CD4-positive, alpha-beta T cell treated with Interleukin-21 for 1 hour (primary cell): ENCODE measurements around the gene EDRF1.
"Not testable (repeated sequence)": the region's sequence is repeated elsewhere in the genome, so short reads cannot be mapped to it uniquely, and the experiment has no call there.

Experiments
- DNase-seq: peaks from one replicate; pipeline ENCODE4 v3.0.0-alpha.2; 2020

Gene EDRF1

GRCh38 chr10:125707541-125708468 lies 11.7 kb upstream of the EDRF1 start:
- DNase-seq, result no peak

- DNase-seq, result no peak
These were observed 10.5 kb upstream of the EDRF1 start for GRCh38 chr10:125708971-125709503.

GRCh38 chr10:125709553-125710474 lies 9.7 kb upstream of the EDRF1 start:
- no peak for DNase-seq

GRCh38 chr10:125711110-125711750 lies 8.3 kb upstream of the EDRF1 start:
- no peak for DNase-seq

- not testable (repeated sequence) for DNase-seq
These were observed 4.8 kb upstream of the EDRF1 start for GRCh38 chr10:125714728-125715127.

- DNase-seq, result no peak
These were observed 483 bp downstream of the EDRF1 start for GRCh38 chr10:125720002-125720382.

- DNase-seq, result no peak
These were observed 1.5 kb downstream of the EDRF1 start for GRCh38 chr10:125721035-125721434.

GRCh38 chr10:125722811-125723210 lies 3.3 kb downstream of the EDRF1 start:
- no peak for DNase-seq

GRCh38 chr10:125726914-125727313 lies 7.4 kb downstream of the EDRF1 start:
- no peak for DNase-seq

GRCh38 chr10:125727436-125727835 lies 7.9 kb downstream of the EDRF1 start:
- DNase-seq, result no peak

- no peak for DNase-seq
These were observed 14.6 kb downstream of the EDRF1 start for GRCh38 chr10:125734148-125734547.

GRCh38 chr10:125734823-125735222 lies 15.3 kb downstream of the EDRF1 start:
- DNase-seq, result no peak

- DNase-seq, result no peak
These were observed 18.7 kb downstream of the EDRF1 start for GRCh38 chr10:125738206-125738605.

- no peak for DNase-seq
These were observed 20.6 kb downstream of the EDRF1 start for GRCh38 chr10:125739994-125740679.

GRCh38 chr10:125742465-125742864 lies 23.0 kb downstream of the EDRF1 start:
- no peak for DNase-seq

- DNase-seq, result no peak
These were observed 25.4 kb downstream of the EDRF1 start for GRCh38 chr10:125744909-125745308.

- DNase-seq, result no peak
These were observed 27.9 kb downstream of the EDRF1 start for GRCh38 chr10:125747417-125747816.

GRCh38 chr10:125756196-125756595 lies 36.7 kb downstream of the EDRF1 start:
- DNase-seq, result no peak

GRCh38 chr10:125756853-125757487 lies 37.5 kb downstream of the EDRF1 start:
- DNase-seq, result no peak

- DNase-seq, result no peak
These were observed 38.2 kb downstream of the EDRF1 start for GRCh38 chr10:125757742-125758141.

GRCh38 chr10:125761961-125762360 lies 42.5 kb downstream of the EDRF1 start:
- no peak for DNase-seq
